Loucy (cell line): ENCODE measurements around the gene MDN1.

Source experiments
- CTCF ChIP-seq: fragments of 200-600 bp; sonication (generic); conservative IDR thresholded peaks from 2 replicates; pipeline ENCODE4 v1.5.1; 2014; ENCODE audit warnings: mild to moderate bottlenecking, antibody characterized with exemption, low read length
- EZH2phosphoT487 ChIP-seq: fragments of 200-600 bp; IDR thresholded peaks from 2 replicates; pipeline ENCODE4 v1.6.1; 2018; ENCODE audit warnings: antibody characterized with exemption, mild to moderate bottlenecking, moderate library complexity, borderline replicate concordance

GRCh38 chr6:89789980-89790379, 29.6 kb downstream of the MDN1 start:
- no peak for TF ChIP-seq CTCF
- no peak for TF ChIP-seq EZH2phosphoT487
